ENCODE results near the gene CPLX3.

Gene CPLX3

GRCh38 chr15:74843891-74844299, 17.5 kb downstream of the CPLX3 start:
- Mint-ChIP-seq H3K9me3 (no peaks in the 10 kb centered on the region), H3K27ac (peak overlapping the region; percentile 83), H3K4me1 (ENCODE audit: low read depth) (peaks cover 42% of the 10 kb centered on the region), H3K36me3 (ENCODE audit: low read depth) (peaks cover 87% of the 10 kb centered on the region), H3K4me3 (no peak overlapping the region), H3K27me3 (no peaks in the 10 kb centered on the region)
- intact Hi-C loops (cut with micrococcal nuclease), result loop anchor here (1.0 to 5.0 kb wide), 3 partner anchors 57 to 93 kb away; partner anchors contain the start of genes COX5A and FAM219B

DNA sequence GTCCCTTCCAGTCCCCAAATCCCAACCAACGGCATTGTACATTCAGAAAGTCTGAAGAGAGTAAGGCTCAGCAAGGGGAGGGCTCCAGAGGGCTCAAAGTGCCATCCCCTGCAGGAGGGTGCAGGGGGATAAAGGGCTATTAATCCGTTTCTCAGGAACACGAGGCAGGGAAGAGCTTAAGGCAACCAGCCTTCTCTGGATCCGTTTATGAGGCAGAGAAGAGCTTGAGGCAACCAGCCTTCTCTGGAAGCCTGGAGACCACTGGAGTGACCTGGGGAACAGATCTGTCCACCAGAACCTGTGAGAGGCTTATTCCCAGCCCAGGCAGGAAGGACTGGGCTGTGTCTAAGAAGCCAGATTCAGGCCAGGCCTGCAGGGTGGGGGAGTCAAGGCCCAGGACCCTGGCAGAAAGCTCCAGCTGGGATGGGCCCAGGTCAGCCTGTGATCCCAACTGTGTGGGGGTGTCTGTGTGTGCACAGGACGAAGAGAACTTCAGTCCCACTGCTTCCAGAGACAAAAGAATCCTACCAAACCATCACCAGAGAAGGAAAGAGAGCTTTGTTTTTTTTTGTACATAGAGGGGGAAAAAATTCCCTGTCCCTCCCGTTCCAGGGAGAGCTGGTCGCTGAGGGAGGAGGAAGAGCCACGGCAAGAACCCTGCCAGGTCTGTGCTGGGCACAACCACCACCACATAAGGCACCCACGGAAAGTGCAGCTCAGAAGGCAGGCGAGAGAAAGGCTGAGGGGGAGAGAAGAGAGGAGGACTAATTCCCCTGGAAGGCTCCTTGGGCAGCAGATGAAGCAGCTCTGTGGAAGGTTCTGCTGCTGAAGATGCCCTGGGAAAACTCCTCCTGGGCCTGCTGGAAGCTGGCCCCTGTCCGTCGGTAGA, 18.1 kb downstream of the CPLX3 start:
- Mint-ChIP-seq H3K4me3 (no peak overlapping the region), H3K27ac (peak overlapping the region; percentile 83), H3K4me1 (ENCODE audit: low read depth) (peaks cover 42% of the 10 kb centered on the region), H3K9me3 (no peaks in the 10 kb centered on the region), H3K36me3 (ENCODE audit: low read depth) (peaks cover 87% of the 10 kb centered on the region), H3K27me3 (no peaks in the 10 kb centered on the region)
- intact Hi-C loops (cut with micrococcal nuclease), result loop anchor here (5.0 kb wide), 1 partner anchor 93 kb away; the partner anchor contains the start of gene COX5A

- no peaks in the 10 kb centered on the region for H3K27me3 Mint-ChIP-seq
- peaks cover 87% of the 10 kb centered on the region for H3K36me3 Mint-ChIP-seq (ENCODE audit: low read depth)
- intact Hi-C loops (cut with micrococcal nuclease), result no loop called here
- no peaks in the 10 kb centered on the region for H3K9me3 Mint-ChIP-seq
- peaks cover 42% of the 10 kb centered on the region for H3K4me1 Mint-ChIP-seq (ENCODE audit: low read depth)
- H3K27ac Mint-ChIP-seq, result peak overlapping the region; percentile 83
- no peak overlapping the region for H3K4me3 Mint-ChIP-seq
These were observed 18.8 kb downstream of the CPLX3 start for GRCh38 chr15:74845208-74845568.

GRCh38 chr15:74845581-74845980, 19.2 kb downstream of the CPLX3 start:
- Mint-ChIP-seq H3K9me3 (no peaks in the 10 kb centered on the region), H3K27me3 (no peaks in the 10 kb centered on the region), H3K4me3 (no peak overlapping the region), H3K36me3 (ENCODE audit: low read depth) (peaks cover 87% of the 10 kb centered on the region), H3K27ac (peak overlapping the region; percentile 83), H3K4me1 (ENCODE audit: low read depth) (peaks cover 42% of the 10 kb centered on the region)
- intact Hi-C loops (cut with micrococcal nuclease), result no loop called here

DNA sequence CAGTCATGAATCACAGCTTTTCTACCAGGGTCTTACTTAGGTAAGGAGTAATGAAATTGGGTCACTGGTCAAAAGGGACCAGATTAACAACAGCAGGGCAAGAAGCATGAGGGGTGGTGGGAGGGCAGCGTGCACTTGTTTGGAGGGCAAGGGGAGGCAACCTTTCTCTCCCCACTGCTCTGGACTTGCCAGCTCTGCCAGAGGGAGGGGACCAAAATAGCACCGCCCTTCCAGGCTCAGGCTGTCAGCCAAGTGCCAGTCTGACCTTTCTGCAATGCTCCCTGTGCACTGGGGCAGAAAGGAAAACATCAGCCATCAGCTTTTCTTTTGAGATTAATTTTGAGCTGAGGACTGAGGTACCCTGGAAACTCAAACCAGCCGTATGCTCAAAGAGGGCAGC, 21.0 kb downstream of the CPLX3 start:
- intact Hi-C loops (cut with micrococcal nuclease), result no loop called here
- no peak overlapping the region for H3K4me3 Mint-ChIP-seq
- no peaks in the 10 kb centered on the region for H3K27me3 Mint-ChIP-seq
- H3K27ac Mint-ChIP-seq, result peak overlapping the region; percentile 52
- H3K9me3 Mint-ChIP-seq, result no peaks in the 10 kb centered on the region
- H3K36me3 Mint-ChIP-seq (ENCODE audit: low read depth), result peaks cover 92% of the 10 kb centered on the region
- H3K4me1 Mint-ChIP-seq (ENCODE audit: low read depth), result peaks cover 26% of the 10 kb centered on the region

GRCh38 chr15:74850393-74850792, 24.0 kb downstream of the CPLX3 start:
- Mint-ChIP-seq H3K4me1 (ENCODE audit: low read depth) (peaks cover 12% of the 10 kb centered on the region), H3K9me3 (no peaks in the 10 kb centered on the region), H3K27me3 (no peaks in the 10 kb centered on the region), H3K4me3 (no peak overlapping the region), H3K27ac (no peak overlapping the region), H3K36me3 (ENCODE audit: low read depth) (peaks cover 93% of the 10 kb centered on the region)
- intact Hi-C loops (cut with micrococcal nuclease), result no loop called here

DNA sequence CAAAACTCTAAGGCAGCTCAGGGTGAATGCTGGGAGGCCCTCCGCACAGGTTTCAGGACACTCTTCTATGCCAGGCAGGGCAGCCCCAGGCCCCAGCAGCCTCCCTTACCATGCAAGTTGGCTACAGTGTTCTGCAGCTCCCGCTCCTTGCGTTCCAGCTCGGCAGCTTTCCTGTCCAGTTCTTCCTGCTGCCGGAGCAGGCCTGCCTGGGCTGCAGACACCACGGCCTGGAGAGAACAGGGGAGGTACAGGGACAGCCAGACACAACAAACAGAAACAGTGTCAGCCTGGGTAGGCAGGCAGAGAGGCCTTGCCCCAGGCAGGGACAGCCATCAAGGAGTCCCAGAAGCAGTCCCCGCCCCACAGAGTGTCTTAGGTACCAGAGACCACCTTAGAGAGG, 25.5 kb downstream of the CPLX3 start:
- Mint-ChIP-seq H3K27me3 (no peaks in the 10 kb centered on the region), H3K36me3 (ENCODE audit: low read depth) (peaks cover 92% of the 10 kb centered on the region), H3K9me3 (no peaks in the 10 kb centered on the region), H3K4me3 (no peak overlapping the region), H3K4me1 (ENCODE audit: low read depth) (peaks cover 13% of the 10 kb centered on the region), H3K27ac (no peak overlapping the region)
- intact Hi-C loops (cut with micrococcal nuclease), result no loop called here

- H3K9me3 Mint-ChIP-seq, result no peaks in the 10 kb centered on the region
- intact Hi-C loops (cut with micrococcal nuclease), result no loop called here
- no peaks in the 10 kb centered on the region for H3K27me3 Mint-ChIP-seq
- H3K36me3 Mint-ChIP-seq (ENCODE audit: low read depth), result peaks cover 92% of the 10 kb centered on the region
- H3K27ac Mint-ChIP-seq, result no peak overlapping the region
- H3K4me1 Mint-ChIP-seq (ENCODE audit: low read depth), result peaks cover 39% of the 10 kb centered on the region
- H3K4me3 Mint-ChIP-seq, result no peak overlapping the region
These were observed 28.1 kb downstream of the CPLX3 start for GRCh38 chr15:74854453-74855022.

DNA sequence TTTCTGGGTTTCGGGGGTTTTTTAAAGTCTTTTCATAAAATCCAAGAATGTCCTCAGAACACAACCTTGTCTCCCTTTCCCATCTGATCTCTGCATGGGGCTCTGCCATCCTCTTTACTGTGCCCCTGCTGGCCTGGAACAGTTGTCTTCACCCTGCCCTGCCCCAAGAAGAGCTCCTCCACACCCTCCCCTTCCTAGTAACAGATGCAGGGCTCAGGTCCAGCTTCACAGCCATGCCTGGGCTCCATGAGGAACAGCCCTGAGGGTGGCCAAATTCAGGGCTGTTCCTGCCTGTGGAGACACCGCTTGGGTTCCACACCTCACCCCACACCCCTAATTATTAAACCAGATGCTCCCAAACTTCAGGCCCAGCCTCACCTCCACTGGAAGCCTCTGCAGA, 29.4 kb downstream of the CPLX3 start:
- Mint-ChIP-seq H3K36me3 (ENCODE audit: low read depth) (peaks cover 84% of the 10 kb centered on the region), H3K27ac (peak overlapping the region; percentile 30), H3K9me3 (no peaks in the 10 kb centered on the region), H3K4me3 (no peak overlapping the region), H3K27me3 (no peaks in the 10 kb centered on the region), H3K4me1 (ENCODE audit: low read depth) (peaks cover 43% of the 10 kb centered on the region)
- intact Hi-C loops (cut with micrococcal nuclease), result no loop called here

DNA sequence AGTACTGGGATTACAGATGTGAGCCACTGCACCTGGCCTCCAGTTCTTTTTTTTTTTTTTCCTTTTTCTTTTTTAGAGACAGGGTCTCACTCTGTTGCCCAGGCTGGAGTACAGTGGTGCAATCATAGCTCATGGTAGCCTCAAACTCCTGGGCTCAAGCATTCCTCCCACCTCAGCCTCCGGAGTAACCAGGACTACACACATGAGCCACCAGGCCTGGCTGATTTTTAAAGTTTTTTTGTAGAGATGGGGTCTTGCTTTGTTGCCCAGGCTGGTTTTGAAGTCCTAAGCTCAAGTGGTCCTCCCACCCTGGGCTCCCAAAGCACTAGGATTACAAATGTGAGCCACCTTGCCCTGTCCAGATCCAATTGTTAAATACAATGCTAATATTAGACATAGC, 30.1 kb downstream of the CPLX3 start:
- intact Hi-C loops (cut with micrococcal nuclease), result no loop called here
- Mint-ChIP-seq H3K36me3 (ENCODE audit: low read depth) (peaks cover 84% of the 10 kb centered on the region), H3K9me3 (no peaks in the 10 kb centered on the region), H3K4me1 (ENCODE audit: low read depth) (peaks cover 48% of the 10 kb centered on the region), H3K4me3 (no peak overlapping the region), H3K27me3 (no peaks in the 10 kb centered on the region), H3K27ac (no peak overlapping the region)

DNA sequence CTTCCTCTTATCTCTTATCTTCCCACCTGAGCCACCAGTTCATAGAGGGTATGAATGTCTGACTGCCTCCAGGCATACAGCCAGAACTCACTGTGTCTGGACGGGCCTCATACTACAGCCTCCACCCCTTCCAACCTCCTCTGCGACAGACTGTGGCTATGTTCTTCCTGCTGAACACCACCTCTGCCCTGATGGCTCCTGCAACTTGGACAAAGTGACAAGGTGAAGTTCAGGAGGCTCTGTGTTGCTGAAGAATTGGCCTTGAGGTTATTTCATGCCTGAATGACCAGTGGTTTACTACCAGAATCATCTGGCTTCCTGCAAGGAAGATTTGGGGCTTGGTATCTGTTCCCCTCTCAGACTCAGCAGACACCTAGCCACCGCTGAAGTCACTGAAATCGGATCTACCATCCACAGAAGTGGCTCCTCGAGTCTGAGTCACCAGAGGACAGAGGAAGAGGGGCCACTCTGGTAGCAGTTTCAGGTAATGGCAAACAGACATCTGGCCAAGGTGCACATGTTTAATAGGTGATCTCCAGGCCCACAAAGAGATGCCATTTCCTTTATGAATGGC, 30.7 kb downstream of the CPLX3 start:
- H3K9me3 Mint-ChIP-seq, result no peaks in the 10 kb centered on the region
- intact Hi-C loops (cut with micrococcal nuclease), result no loop called here
- peaks cover 49% of the 10 kb centered on the region for H3K4me1 Mint-ChIP-seq (ENCODE audit: low read depth)
- peak overlapping the region; percentile 86 for H3K27ac Mint-ChIP-seq
- H3K27me3 Mint-ChIP-seq, result no peaks in the 10 kb centered on the region
- no peak overlapping the region for H3K4me3 Mint-ChIP-seq
- peaks cover 82% of the 10 kb centered on the region for H3K36me3 Mint-ChIP-seq (ENCODE audit: low read depth)

GRCh38 chr15:74857671-74858368, 31.4 kb downstream of the CPLX3 start:
- intact Hi-C loops (cut with micrococcal nuclease), result no loop called here
- Mint-ChIP-seq H3K4me1 (ENCODE audit: low read depth) (peaks cover 49% of the 10 kb centered on the region), H3K27me3 (no peaks in the 10 kb centered on the region), H3K27ac (peak overlapping the region; percentile 86), H3K4me3 (no peak overlapping the region), H3K36me3 (ENCODE audit: low read depth) (peaks cover 79% of the 10 kb centered on the region), H3K9me3 (no peaks in the 10 kb centered on the region)

DNA sequence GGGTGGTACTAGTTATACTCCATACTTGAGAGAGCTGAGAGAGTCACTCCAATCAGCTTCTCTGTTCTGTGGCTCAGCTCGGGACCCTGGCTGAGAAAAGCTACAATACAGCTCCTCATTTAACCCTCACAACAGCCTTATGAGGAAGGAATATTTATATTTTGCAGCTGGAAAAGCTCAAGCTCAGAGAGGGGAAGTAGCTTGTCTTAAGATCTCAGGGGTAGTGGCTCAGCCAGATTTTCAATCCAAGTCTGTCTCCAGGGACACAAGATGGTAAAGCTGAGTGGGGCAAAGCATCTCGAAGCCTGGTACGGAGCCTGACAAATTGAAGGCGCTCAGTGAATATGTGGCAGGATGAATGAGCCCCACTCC, 31.9 kb downstream of the CPLX3 start:
- H3K4me3 Mint-ChIP-seq, result no peak overlapping the region

More for the DNA sequence above, 31.9 kb downstream of the CPLX3 start:
- peaks cover 79% of the 10 kb centered on the region for H3K36me3 Mint-ChIP-seq (ENCODE audit: low read depth)
- H3K27ac Mint-ChIP-seq, result peak overlapping the region; percentile 86
- intact Hi-C loops (cut with micrococcal nuclease), result no loop called here
- no peaks in the 10 kb centered on the region for H3K9me3 Mint-ChIP-seq
- peaks cover 48% of the 10 kb centered on the region for H3K4me1 Mint-ChIP-seq (ENCODE audit: low read depth)
- no peaks in the 10 kb centered on the region for H3K27me3 Mint-ChIP-seq

Data from dendritic cell treated with granulocyte-macrophage colony-stimulating factor and Interleukin-4, amounts not matched to agents 40 ng/mL and 50 ng/mL, for 4 days (primary cell).